K562 (cell line): Measurements from ENCODE around the gene REEP3. TPM values are rescaled to one million over a fixed set of nuclear protein-coding genes. Genes with fewer than 3 reads are reported as not detected.

Source experiments
- AFF1 ChIP-seq, 2 experiments: fragments of 450-650 bp; IDR thresholded peaks; 2 replicates each; pipeline ENCODE4 v1.6.1; 2018; ENCODE audit warnings: mild to moderate bottlenecking in 2 of 2, low read depth in 1 of 2; ENCODE audit not compliant: partially characterized antibody in 2 of 2
- CBFA2T3 ChIP-seq: fragments of 450-650 bp; IDR thresholded peaks from 2 replicates; pipeline ENCODE4 v1.6.1; 2017
- HDAC3 ChIP-seq: fragments of 450-650 bp; IDR thresholded peaks from 2 replicates; pipeline ENCODE4 v1.6.1; 2018; ENCODE audit warnings: borderline replicate concordance, mild to moderate bottlenecking, moderate library complexity; ENCODE audit not compliant: partially characterized antibody
- KDM5B ChIP-seq: fragments of 200-600 bp; sonication (generic); IDR thresholded peaks from 2 replicates; pipeline ENCODE4 v1.6.1; 2012; ENCODE audit warnings: low read depth, mild to moderate bottlenecking, moderate library complexity, low read length, control low read depth, inconsistent platforms; ENCODE audit not compliant: insufficient replicate concordance
- MTA1 ChIP-seq: fragments of 450-650 bp; IDR thresholded peaks from 2 replicates; pipeline ENCODE4 v1.6.1; 2017; ENCODE audit warnings: borderline replicate concordance
- MTA3 ChIP-seq: fragments of 450-650 bp; formaldehyde crosslinking; IDR thresholded peaks from 2 replicates; pipeline ENCODE4 v1.6.1; 2017; ENCODE audit warnings: mild to moderate bottlenecking, borderline replicate concordance
- NONO ChIP-seq, 2 experiments: fragments of 200-400 bp in 1 of 2; fragments of 450-650 bp in 1 of 2; formaldehyde crosslinking in 1 of 2; IDR thresholded peaks; 2 replicates each; pipeline ENCODE4 v1.6.1; 2017; ENCODE audit warnings: low read depth in 2 of 2, mild to moderate bottlenecking in 2 of 2, moderate library complexity in 2 of 2, low read length in 1 of 2
- PTRF ChIP-seq: fragments of 450-650 bp; IDR thresholded peaks from 2 replicates; pipeline ENCODE4 v1.6.1; 2016; ENCODE audit warnings: mild to moderate bottlenecking, missing genetic modification characterization, missing compliant biosample characterization
- RCOR1 ChIP-seq, 2 experiments: IDR thresholded peaks; 2 replicates each; pipeline ENCODE4 v1.6.1; 2012; ENCODE audit warnings: low read depth in 2 of 2, low read length in 2 of 2, borderline replicate concordance in 1 of 2, improper control_type of control experiment in 1 of 2
- SMAD3 ChIP-seq: fragments of 450-650 bp; formaldehyde crosslinking; conservative IDR thresholded peaks from 2 replicates; pipeline ENCODE4 v1.4.0; 2020; ENCODE audit warnings: mild to moderate bottlenecking
- TRIM24 ChIP-seq, 2 experiments: fragments of 450-650 bp; IDR thresholded peaks; 2 replicates each; pipeline ENCODE4 v1.6.1; 2016
- ZBTB1 ChIP-seq: sonication (generic); formaldehyde crosslinking; IDR thresholded peaks from 2 replicates; pipeline ENCODE4 v1.8.1; 2023; ENCODE audit warnings: missing genetic modification reagents, low read depth, mild to moderate bottlenecking, borderline replicate concordance
- ZBTB7A ChIP-seq: IDR thresholded peaks from 2 replicates; pipeline ENCODE4 v1.6.1; 2011; ENCODE audit warnings: low read depth, mild to moderate bottlenecking, low read length, moderate library complexity, borderline replicate concordance; ENCODE audit not compliant: control insufficient read depth
- ZC3H11A ChIP-seq: IDR thresholded peaks from 2 replicates; pipeline ENCODE4 v1.6.1; 2012; ENCODE audit warnings: low read depth, low read length, improper control_type of control experiment
- ZZZ3 ChIP-seq: fragments of 450-650 bp; IDR thresholded peaks from 2 replicates; pipeline ENCODE4 v1.6.1; 2016; ENCODE audit warnings: antibody characterized with exemption, mild to moderate bottlenecking, moderate library complexity
- polyA plus RNA-seq, 8 experiments: library from polyadenylated mRNA; depleted of rRNA in 4 of 8; stranded (reverse) in 5 of 8; unstranded in 3 of 8; fragments of >200 nt; fragmentation: Nextera tagmentation in 2 of 8; fragmentation: Illumina TruSeq in 1 of 8; extraction: Ambion mirVana in 2 of 8; extraction: Trizol in 1 of 8; gene quantifications; 2 replicates each; pipeline versions ENCODE4 v1.2.1 to v1.2.3, GENCODE V29; 2011 to 2014; ENCODE audit warnings: inconsistent platforms in 1 of 8, missing spikeins in 1 of 8
- total RNA-seq, 7 experiments: library from RNA; depleted of rRNA in 6 of 7; stranded (reverse); fragments of >200 nt in 6 of 7; fragmentation: Illumina TruSeq in 2 of 7; extraction: Trizol in 2 of 7; gene quantifications; 2 replicates each; pipeline versions ENCODE4 v1.2.1 to v1.2.3, GENCODE V29; 2011 to 2021; ENCODE audit warnings: low replicate concordance in 1 of 7
- TF ChIP-seq, protein P1 (sequence below): fragments of 200-800 bp; sonication (Bioruptor generic); IDR thresholded peaks from 2 replicates; pipeline ENCODE4 v1.6.1; 2017; ENCODE audit warnings: missing genetic modification characterization, missing compliant biosample characterization

Gene REEP3
- total and polyA plus RNA-seq, 9 of the 15 experiments (the other 6 are each of a cell fraction or from before 2014, with no cell fraction given) = 3.4 to 13.4 (median 9.2) TPM

DNA sequence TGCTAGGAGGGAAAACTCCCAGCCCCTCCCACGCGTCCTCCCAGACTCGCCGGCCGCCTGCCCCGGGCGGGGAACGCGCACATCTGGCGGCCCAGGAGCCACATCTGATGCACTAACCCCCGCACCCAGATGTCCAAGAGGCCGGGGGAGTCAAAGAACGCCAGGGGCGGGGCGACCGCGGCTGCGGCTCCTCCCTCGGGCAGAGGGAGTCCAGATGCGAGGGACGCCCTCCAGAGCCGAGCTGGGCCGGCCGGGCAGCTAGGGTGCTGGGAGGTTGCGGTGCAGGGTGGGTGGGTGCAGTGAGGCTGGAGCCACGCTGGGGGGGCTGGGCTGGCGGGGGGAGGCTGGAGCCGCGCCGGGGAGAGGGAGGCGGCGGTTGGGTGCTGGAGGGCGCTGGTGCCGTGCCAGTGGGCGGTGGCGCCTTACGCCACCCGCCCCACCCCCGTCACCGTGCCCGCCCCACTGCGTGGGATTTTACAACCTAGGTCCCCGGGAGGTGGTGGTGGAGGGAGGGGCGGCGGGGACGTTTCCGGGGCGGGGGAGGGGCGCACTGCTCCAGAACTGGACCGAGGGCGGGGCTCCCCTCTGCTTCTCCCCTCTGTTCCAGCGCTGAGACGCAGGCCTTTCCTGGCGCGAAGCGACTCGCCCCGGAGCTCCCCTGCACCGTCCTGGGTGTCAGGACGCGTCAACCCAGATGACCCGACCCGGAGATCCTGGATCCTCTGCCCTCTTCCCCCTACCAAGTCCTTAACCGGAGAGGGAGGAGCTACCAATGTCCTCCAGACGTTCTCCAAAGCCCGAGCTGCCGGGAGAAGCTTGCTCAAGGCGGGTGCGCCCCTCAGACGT lies 109.1 kb downstream of the REEP3 start (continued):
- TF ChIP-seq HDAC3 (peak; percentile 77), MTA3 (peak; percentile 16; the same call in 1 of the 2 replicates), AFF1 (IDR thresholded peaks at IDR 0.05; ENCODE audit: low read depth in 1 of 2, partially characterized antibody in 2 of 2) (no peak), TRIM24 (IDR thresholded peaks at IDR 0.05) (peak; percentile 40 to 75; a peak in 2 of 4 replicates), KDM5B (peak; percentile 90), ZZZ3 (no peak), ZBTB7A (peak; percentile 56; the same call in 1 of the 2 replicates), MTA1 (0 out of 2 replicates have a peak, but pooled peaks have one; percentile 11), ZC3H11A (no peak), CBFA2T3 (peak; percentile 94), NONO (IDR thresholded peaks at IDR 0.05; ENCODE audit: low read depth in 2 of 2, low read length in 1 of 2) (peak in 1 of 2 experiments; percentile 58; a peak in 1 of 4 replicates), PTRF (no peak), ZBTB1 (peak; percentile 70; the same call in 1 of the 2 replicates), RCOR1 (IDR thresholded peaks at IDR 0.05; ENCODE audit: borderline replicate concordance in 1 of 2, low read depth in 2 of 2, low read length in 2 of 2) (peak; percentile 1 to 83; a peak in 3 of 4 replicates), SMAD3 (no peak)
- TF ChIP-seq, protein P1, sequence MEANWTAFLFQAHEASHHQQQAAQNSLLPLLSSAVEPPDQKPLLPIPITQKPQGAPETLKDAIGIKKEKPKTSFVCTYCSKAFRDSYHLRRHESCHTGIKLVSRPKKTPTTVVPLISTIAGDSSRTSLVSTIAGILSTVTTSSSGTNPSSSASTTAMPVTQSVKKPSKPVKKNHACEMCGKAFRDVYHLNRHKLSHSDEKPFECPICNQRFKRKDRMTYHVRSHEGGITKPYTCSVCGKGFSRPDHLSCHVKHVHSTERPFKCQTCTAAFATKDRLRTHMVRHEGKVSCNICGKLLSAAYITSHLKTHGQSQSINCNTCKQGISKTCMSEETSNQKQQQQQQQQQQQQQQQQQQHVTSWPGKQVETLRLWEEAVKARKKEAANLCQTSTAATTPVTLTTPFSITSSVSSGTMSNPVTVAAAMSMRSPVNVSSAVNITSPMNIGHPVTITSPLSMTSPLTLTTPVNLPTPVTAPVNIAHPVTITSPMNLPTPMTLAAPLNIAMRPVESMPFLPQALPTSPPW (CRISPR knock-in tag) = peak; percentile 95
